Stimulated activated CD4-positive, alpha-beta T cell treated with anti-CD3 and anti-CD28 coated beads, Interleukin-15, amount 100 ng/mL, for 24 hours (primary cell): Measurements from ENCODE around the gene AXL.

ENCODE experiments used
- DNase-seq: peaks from one replicate; pipeline ENCODE4 v3.0.0-alpha.2; 2020

The AXL gene

GRCh38 chr19:41235480-41235879, 16.5 kb downstream of the AXL start:
- DNase-seq: no peak

GRCh38 chr19:41238244-41238643, 19.2 kb downstream of the AXL start:
- no peak for DNase-seq

- no peak for DNase-seq
Observed at GRCh38 chr19:41239363-41239762, 20.3 kb downstream of the AXL start.

- DNase-seq: no peak
Observed at GRCh38 chr19:41239961-41240574, 21.0 kb downstream of the AXL start.

GRCh38 chr19:41241859-41242258, 22.8 kb downstream of the AXL start:
- no peak for DNase-seq

- DNase-seq: no peak
Observed at GRCh38 chr19:41244117-41244516, 25.1 kb downstream of the AXL start.

GRCh38 chr19:41245843-41246242, 26.8 kb downstream of the AXL start:
- no peak for DNase-seq

GRCh38 chr19:41248895-41249294, 29.9 kb downstream of the AXL start:
- DNase-seq: no peak

- DNase-seq: no peak
Observed at GRCh38 chr19:41249707-41250423, 30.8 kb downstream of the AXL start.

GRCh38 chr19:41253660-41254059, 34.6 kb downstream of the AXL start:
- DNase-seq: no peak

- no peak for DNase-seq
Observed at GRCh38 chr19:41255171-41255570, 36.1 kb downstream of the AXL start.

- DNase-seq: no peak
Observed at GRCh38 chr19:41261474-41262190, 42.6 kb downstream of the AXL start.

- peak; percentile 89 for DNase-seq
Observed at GRCh38 chr19:41263042-41263849, 44.2 kb downstream of the AXL start.

- peak; percentile 98 for DNase-seq
Observed at GRCh38 chr19:41263850-41264580, 45.0 kb downstream of the AXL start, which contains the start of gene HNRNPUL1. Gene HNRNPUL1 (plus strand): TSS chr19:41264372. CDS start chr19:41264504, 132 bp downstream.

GRCh38 chr19:41264581-41265394, 45.8 kb downstream of the AXL start:
- DNase-seq: peak; percentile 86

GRCh38 chr19:41265395-41266153, 46.6 kb downstream of the AXL start:
- peak; percentile 15 for DNase-seq

GRCh38 chr19:41269055-41269454, 50.0 kb downstream of the AXL start:
- no peak for DNase-seq

- no peak for DNase-seq
Observed at GRCh38 chr19:41269571-41269970, 50.5 kb downstream of the AXL start.

GRCh38 chr19:41273076-41273475, 54.1 kb downstream of the AXL start:
- no peak for DNase-seq

- DNase-seq: no peak
Observed at GRCh38 chr19:41274802-41275201, 55.8 kb downstream of the AXL start.

- no peak for DNase-seq
Observed at GRCh38 chr19:41276231-41276630, 57.2 kb downstream of the AXL start.
